Prostate gland (tissue), 2 donors: ENCODE results near the gene CLEC16A. TPM values are rescaled to one million over a fixed set of nuclear protein-coding genes. Genes with fewer than 3 reads are reported as not detected.
"Not testable (repeated sequence)": the region's sequence is repeated elsewhere in the genome, so short reads cannot be mapped to it uniquely, and the experiment has no call there.

Experiments used
- DNase-seq: peaks from one replicate; pipeline ENCODE4 v3.0.0-alpha.2; 2019; ENCODE audit warnings: low spot score
- H3K27ac ChIP-seq, 2 donors: fragments of 200-600 bp; sonication (generic); 2 replicates each; pipeline ENCODE4 v1.5.1; 2017 to 2019
- H3K27me3 ChIP-seq: fragments of 200-600 bp; sonication (generic); replicated peaks from 2 replicates; pipeline ENCODE4 v1.5.1; 2019; ENCODE audit not compliant: insufficient read depth
- H3K36me3 ChIP-seq, 2 donors: fragments of 200-600 bp; sonication (generic); 1 replicate in 1 of 2; 2 replicates in 1 of 2; pipeline versions ENCODE4 v1.5.1 to v1.8.1; 2017 to 2019
- H3K4me1 ChIP-seq: fragments of 200-600 bp; sonication (generic); replicated peaks from 2 replicates; pipeline ENCODE4 v1.5.1; 2019
- H3K4me3 ChIP-seq, 2 donors: fragments of 200-600 bp; sonication (generic); 2 replicates each; pipeline ENCODE4 v1.5.1; 2017 to 2019
- H3K9me3 ChIP-seq: fragments of 200-600 bp; sonication (generic); 2 replicates; pipeline ENCODE4 v1.5.1; 2017
- CTCF ChIP-seq, 4 experiments: fragments of 200-600 bp in 2 of 4; fragments of 450-650 bp in 2 of 4; sonication (generic) in 2 of 4; IDR thresholded peaks; 1 replicate in 3 of 4; 2 replicates in 1 of 4; pipeline ENCODE4 v1.5.1; 2016 to 2019; ENCODE audit warnings: antibody characterized with exemption in 4 of 4, mild to moderate bottlenecking in 2 of 4, moderate library complexity in 2 of 4
- POLR2A ChIP-seq: fragments of 450-650 bp; IDR thresholded peaks from one replicate; pipeline ENCODE4 v1.6.1; 2016; ENCODE audit warnings: antibody characterized with exemption, mild to moderate bottlenecking
- POLR2AphosphoS5 ChIP-seq: sonication (generic); formaldehyde crosslinking; IDR thresholded peaks from one replicate; pipeline ENCODE4 v1.6.1; 2017; ENCODE audit warnings: antibody characterized with exemption
- WGBS: methylation state at CpG from one replicate; pipeline ENCODE4 v1.1.5; 2018; 5-methylcytosine and 5-hydroxymethylcytosine counted together
- intact Hi-C: fragments of 100-400 bp; cut with DNase I; formaldehyde crosslinking; loops from one replicate; pipeline ENCODE4 v1.14.2; 2022
- total RNA-seq, 2 donors: library from RNA; depleted of rRNA; stranded (reverse); fragments of >200 nt; gene quantifications; one replicate each; pipeline ENCODE4 v1.1.0, GENCODE V29; 2016

CLEC16A gene
- total RNA-seq, 2 donors from 2014 or later: 26.1 to 52.2 TPM

GRCh38 chr16:11218604-11218962 lies 274.2 kb downstream of the CLEC16A start:
- Histone ChIP-seq H3K27me3 (no peaks in the 10 kb centered on the region), H3K36me3 (no peaks in the 10 kb centered on the region), H3K4me3 (no peak overlapping the region), H3K9me3 (no peaks in the 10 kb centered on the region), H3K27ac (no peak overlapping the region), H3K4me1 (no peaks in the 10 kb centered on the region)
- intact Hi-C loops: no loop called here
- 88% methylated on average over 1 of the region's 1 CpG for WGBS
- TF ChIP-seq POLR2A (no peak), CTCF (IDR thresholded peaks at IDR 0.05) (peak in 1 of 4 experiments; percentile 45)
- no peak for DNase-seq

GRCh38 chr16:11219178-11219577 lies 274.8 kb downstream of the CLEC16A start:
- H3K27ac ChIP-seq: no peak overlapping the region
- intact Hi-C loops: no loop called here
- no peak for DNase-seq
- no peaks in the 10 kb centered on the region for H3K9me3 ChIP-seq
- H3K27me3 ChIP-seq: no peaks in the 10 kb centered on the region
- no peaks in the 10 kb centered on the region for H3K36me3 ChIP-seq
- TF ChIP-seq POLR2AphosphoS5 (no peak), POLR2A (no peak), CTCF (IDR thresholded peaks at IDR 0.05) (no peak)
- H3K4me1 ChIP-seq: no peaks in the 10 kb centered on the region
- 87% methylated on average over 4 of the region's 4 CpGs for WGBS
- H3K4me3 ChIP-seq: no peak overlapping the region

GRCh38 chr16:11220507-11220906 lies 276.1 kb downstream of the CLEC16A start:
- DNase-seq, H3K9me3 ChIP-seq, intact Hi-C loops, H3K4me3 ChIP-seq, H3K4me1 ChIP-seq, H3K27me3 ChIP-seq, H3K27ac ChIP-seq, H3K36me3 ChIP-seq: not testable (repeated sequence)
- 70% methylated on average over 2 of the region's 2 CpGs for WGBS

- peak; percentile 33 for DNase-seq
Observed at GRCh38 chr16:11224096-11224893, 279.9 kb downstream of the CLEC16A start.

More at GRCh38 chr16:11224096-11224893, 279.9 kb downstream of the CLEC16A start:
- WGBS: 56% methylated on average over 24 of the region's 24 CpGs
- Histone ChIP-seq H3K27ac (peak overlapping the region; percentile 18 to 22), H3K9me3 (no peaks in the 10 kb centered on the region), H3K27me3 (no peaks in the 10 kb centered on the region), H3K4me1 (no peaks in the 10 kb centered on the region), H3K4me3 (no peak overlapping the region), H3K36me3 (no peaks in the 10 kb centered on the region)
- intact Hi-C loops: no loop called here
- TF ChIP-seq POLR2A (no peak), POLR2AphosphoS5 (peak; percentile 57), CTCF (IDR thresholded peaks at IDR 0.05) (no peak)
